GM12864 (cell line): ENCODE measurements around the gene ADGRG1.

ENCODE experiments used
- DNase-seq: peaks from one replicate; pipeline ENCODE4 v3.0.0-alpha.2; 2011; ENCODE audit warnings: low read depth
- H3K4me3 ChIP-seq: 2 replicates; pipeline ENCODE4 v1.5.1; 2011; ENCODE audit warnings: mild to moderate bottlenecking, low read depth, low read length, control low read depth
- CTCF ChIP-seq: IDR thresholded peaks from 2 replicates; pipeline ENCODE4 v1.5.1; 2011; ENCODE audit warnings: low read depth, mild to moderate bottlenecking, moderate library complexity, low read length, control low read depth, inconsistent platforms; ENCODE audit errors: missing control alignments

Gene ADGRG1

DNA sequence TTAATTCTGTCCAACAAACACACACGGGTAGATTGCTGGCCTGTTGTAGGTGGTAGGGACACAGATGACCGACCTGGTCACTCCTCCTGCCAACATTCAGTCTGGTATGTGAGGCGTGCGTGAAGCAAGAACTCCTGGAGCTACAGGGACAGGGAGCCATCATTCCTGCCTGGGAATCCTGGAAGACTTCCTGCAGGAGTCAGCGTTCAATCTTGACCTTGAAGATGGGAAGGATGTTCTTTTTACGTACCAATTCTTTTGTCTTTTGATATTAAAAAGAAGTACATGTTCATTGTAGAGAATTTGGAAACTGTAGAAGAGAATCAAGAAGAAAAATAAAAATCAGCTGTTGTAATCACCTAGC, 36.2 kb downstream of the ADGRG1 start:
- no peak for DNase-seq
- no peak overlapping the region for H3K4me3 ChIP-seq
- no peak for TF ChIP-seq CTCF

GRCh38 chr16:57665541-57665940, 37.1 kb downstream of the ADGRG1 start:
- no peak for DNase-seq
- TF ChIP-seq CTCF: no peak
- no peak overlapping the region for H3K4me3 ChIP-seq

GRCh38 chr16:57666353-57667047, 38.1 kb downstream of the ADGRG1 start:
- DNase-seq: no peak
- no peak overlapping the region for H3K4me3 ChIP-seq
- no peak for TF ChIP-seq CTCF

DNA sequence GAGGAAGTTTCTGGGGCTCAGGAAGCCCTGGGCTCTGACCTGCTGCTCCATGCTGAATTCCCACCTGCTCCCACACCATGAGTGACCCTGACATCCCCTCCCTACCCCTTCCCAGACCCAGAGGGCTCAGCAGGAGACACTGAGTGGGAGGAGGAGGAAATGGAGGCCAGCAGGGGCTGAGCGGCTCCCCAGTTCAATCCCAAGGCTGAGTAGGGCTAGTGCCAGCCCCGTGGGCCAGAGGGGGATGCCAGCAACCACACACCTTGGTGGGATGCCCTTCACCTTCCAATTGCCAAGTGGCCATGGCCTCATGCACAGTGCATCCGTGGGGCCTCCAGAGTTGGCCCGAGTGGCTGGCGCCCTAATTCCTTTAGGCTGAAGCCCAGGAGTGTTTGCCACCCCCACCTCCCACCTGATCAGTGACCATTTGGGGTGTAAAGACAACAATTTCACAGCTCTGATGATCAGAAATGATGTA, 38.7 kb downstream of the ADGRG1 start:
- no peak for DNase-seq
- H3K4me3 ChIP-seq: no peak overlapping the region
- no peak for TF ChIP-seq CTCF

DNA sequence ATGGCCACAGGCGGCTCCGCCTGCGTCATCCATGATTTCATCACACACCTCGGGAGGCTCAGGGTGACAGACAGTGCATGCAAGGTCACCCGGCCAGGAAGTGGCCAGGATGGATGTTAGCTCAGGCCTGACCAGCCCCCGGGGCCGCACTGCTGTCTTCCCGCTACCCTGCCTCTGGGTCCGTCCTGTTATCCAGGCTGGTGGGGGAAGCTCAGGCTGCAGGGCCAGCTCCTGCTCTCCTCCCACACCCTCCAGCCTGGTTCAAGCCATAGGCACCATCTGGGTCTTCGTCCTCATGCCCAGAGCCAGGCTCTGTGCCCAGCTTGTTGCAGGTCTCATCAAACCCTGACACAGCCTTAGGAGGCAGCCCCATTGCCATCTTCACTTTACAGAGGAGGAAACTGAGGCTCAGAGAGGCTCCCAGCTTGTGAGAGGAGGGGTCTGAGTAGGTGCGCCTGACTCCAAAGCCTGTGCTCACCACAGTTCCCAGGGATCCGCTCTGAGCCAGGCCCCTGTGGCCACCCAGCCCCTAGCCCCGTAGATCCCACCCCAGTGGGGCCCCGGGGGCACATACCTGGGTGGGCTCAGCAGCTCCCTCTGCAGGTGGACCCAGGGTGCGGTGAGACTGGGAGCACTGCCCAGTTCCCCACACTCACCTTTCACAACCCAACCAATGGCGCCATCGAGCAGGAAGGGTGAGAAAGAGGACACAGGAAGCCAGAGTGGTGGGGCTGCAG, 39.3 kb downstream of the ADGRG1 start:
- peak; percentile 30 for TF ChIP-seq CTCF
- DNase-seq: no peak
- H3K4me3 ChIP-seq: no peak overlapping the region

DNA sequence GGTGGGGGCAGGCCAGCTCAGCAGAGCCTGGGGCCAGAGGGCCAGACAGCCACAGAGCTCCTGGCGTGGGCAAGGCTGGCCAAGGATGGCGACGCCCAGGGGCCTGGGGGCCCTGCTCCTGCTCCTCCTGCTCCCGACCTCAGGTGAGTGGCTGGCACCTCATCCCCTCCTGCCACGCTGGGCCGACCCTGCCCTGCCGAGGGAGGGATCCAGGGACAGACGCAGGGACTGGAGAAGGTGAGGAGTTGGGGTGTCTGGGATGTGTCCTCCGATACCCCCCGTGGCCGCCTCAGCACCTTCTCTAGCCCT, 39.8 kb downstream of the ADGRG1 start, which contains the start of gene ADGRG3:
TSS of gene ADGRG3 (plus strand) at position 44 of the 309 bp plus-strand sequence. CDS start at position 86, 42 bp downstream.
- TF ChIP-seq CTCF: no peak
- no peak for DNase-seq
- no peak within 1 kb of the TSS for H3K4me3 ChIP-seq
